Uterus (tissue), 4 donors: ENCODE results near the gene CDKL5. TPM values are rescaled to one million over a fixed set of nuclear protein-coding genes. Genes with fewer than 3 reads are reported as not detected.
A peak's percentile ranks its signal among the peaks of the same experiment; 100 is the strongest.

Experiments
- DNase-seq, 2 donors: peaks; one replicate each; pipeline ENCODE4 v3.0.0-alpha.2; 2019 to 2020
- H3K27ac ChIP-seq, 2 donors: fragments of 200-600 bp; sonication (generic); 1 replicate in 1 of 2; 2 replicates in 1 of 2; pipeline ENCODE4 v1.5.1; 2016 to 2018
- H3K27me3 ChIP-seq, 2 donors: fragments of 200-600 bp; sonication (generic); one replicate each; pipeline ENCODE4 v1.5.1; 2018 to 2019; ENCODE audit warnings: control low read depth in 1 of 2
- H3K36me3 ChIP-seq, 2 donors: fragments of 200-600 bp; sonication (generic); one replicate each; pipeline ENCODE4 v1.5.1; 2019; ENCODE audit warnings: control low read depth in 1 of 2
- H3K4me1 ChIP-seq, 2 donors: fragments of 200-600 bp; sonication (generic); one replicate each; pipeline ENCODE4 v1.5.1; 2018 to 2019; ENCODE audit warnings: control low read depth in 1 of 2
- H3K4me3 ChIP-seq, 2 donors: fragments of 200-600 bp; sonication (generic); 1 replicate in 1 of 2; 2 replicates in 1 of 2; pipeline ENCODE4 v1.5.1; 2018 to 2019; ENCODE audit warnings: mild to moderate bottlenecking in 1 of 2
- H3K9me3 ChIP-seq, 2 donors: fragments of 200-600 bp; sonication (generic); one replicate each; pipeline ENCODE4 v1.5.1; 2019; ENCODE audit warnings: control low read depth in 1 of 2
- POLR2A ChIP-seq, 2 donors: fragments of 450-650 bp; IDR thresholded peaks; one replicate each; pipeline ENCODE4 v1.6.1; 2016; ENCODE audit warnings: antibody characterized with exemption in 2 of 2, mild to moderate bottlenecking in 1 of 2, moderate library complexity in 1 of 2
- intact Hi-C: fragments of 100-400 bp; cut with DNase I; formaldehyde crosslinking; loops from one replicate; pipeline ENCODE4 v1.15.1; 2023; ENCODE audit warnings: low total_unique reads
- total RNA-seq, 4 donors: library from RNA; depleted of rRNA in 3 of 4; stranded (reverse); fragments of >200 nt in 3 of 4; gene quantifications; one replicate each; pipeline versions ENCODE4 v1.1.0 to v1.2.4, GENCODE V29; 2014 to 2023
- TF ChIP-seq, protein P1 (sequence below), 4 experiments: fragments of 200-600 bp in 2 of 4; fragments of 450-650 bp in 2 of 4; sonication (generic) in 2 of 4; IDR thresholded peaks; one replicate each; pipeline ENCODE4 v1.5.1; 2016 to 2019; ENCODE audit warnings: antibody characterized with exemption in 4 of 4, mild to moderate bottlenecking in 2 of 4, moderate library complexity in 1 of 4
- donor health status: DM: yes; HTN: yes; CAD: no.

The CDKL5 gene
- total RNA-seq, 4 donors from 2014 or later = 9.7 to 14.5 (median 13.2) TPM

DNA sequence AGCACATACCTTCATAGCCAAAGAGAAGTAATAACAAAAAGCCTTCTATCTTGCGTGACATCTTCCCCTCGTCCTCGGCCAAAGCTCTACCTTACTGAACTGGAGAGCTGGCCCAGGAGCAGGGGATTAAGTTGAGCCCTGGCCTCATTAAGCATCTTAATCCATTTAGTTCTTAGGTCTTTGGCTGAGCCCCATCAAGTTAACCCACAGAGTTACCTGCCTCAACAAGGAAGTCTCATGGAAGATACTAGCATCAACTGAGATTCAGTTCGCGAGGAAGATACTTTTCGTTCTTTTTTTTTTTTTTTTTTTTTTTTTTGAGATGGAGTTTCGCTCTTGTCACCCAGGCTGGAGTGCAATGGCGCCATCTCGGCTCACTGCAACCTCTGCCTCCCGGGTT is 246.6 kb downstream of the CDKL5 start, which contains the start of gene RS1:
TSS of gene RS1 (minus strand) at position 101 of the 400 bp plus-strand sequence. CDS start at position 61, 40 bp downstream.
- Histone ChIP-seq H3K27ac (no peak within 1 kb of the TSS), H3K27me3 (no peaks in the 10 kb centered on the region), H3K4me1 (no peaks in the 10 kb centered on the region), H3K9me3 (no peaks in the 10 kb centered on the region), H3K4me3 (no peak within 1 kb of the TSS), H3K36me3 (no peaks in the 10 kb centered on the region)
- TF ChIP-seq POLR2A (IDR thresholded peaks at IDR 0.05) = no peak
- TF ChIP-seq, protein P1, sequence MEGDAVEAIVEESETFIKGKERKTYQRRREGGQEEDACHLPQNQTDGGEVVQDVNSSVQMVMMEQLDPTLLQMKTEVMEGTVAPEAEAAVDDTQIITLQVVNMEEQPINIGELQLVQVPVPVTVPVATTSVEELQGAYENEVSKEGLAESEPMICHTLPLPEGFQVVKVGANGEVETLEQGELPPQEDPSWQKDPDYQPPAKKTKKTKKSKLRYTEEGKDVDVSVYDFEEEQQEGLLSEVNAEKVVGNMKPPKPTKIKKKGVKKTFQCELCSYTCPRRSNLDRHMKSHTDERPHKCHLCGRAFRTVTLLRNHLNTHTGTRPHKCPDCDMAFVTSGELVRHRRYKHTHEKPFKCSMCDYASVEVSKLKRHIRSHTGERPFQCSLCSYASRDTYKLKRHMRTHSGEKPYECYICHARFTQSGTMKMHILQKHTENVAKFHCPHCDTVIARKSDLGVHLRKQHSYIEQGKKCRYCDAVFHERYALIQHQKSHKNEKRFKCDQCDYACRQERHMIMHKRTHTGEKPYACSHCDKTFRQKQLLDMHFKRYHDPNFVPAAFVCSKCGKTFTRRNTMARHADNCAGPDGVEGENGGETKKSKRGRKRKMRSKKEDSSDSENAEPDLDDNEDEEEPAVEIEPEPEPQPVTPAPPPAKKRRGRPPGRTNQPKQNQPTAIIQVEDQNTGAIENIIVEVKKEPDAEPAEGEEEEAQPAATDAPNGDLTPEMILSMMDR (IDR thresholded peaks at IDR 0.05) = no peak
- no peak for DNase-seq
- intact Hi-C loops = no loop called here

DNA sequence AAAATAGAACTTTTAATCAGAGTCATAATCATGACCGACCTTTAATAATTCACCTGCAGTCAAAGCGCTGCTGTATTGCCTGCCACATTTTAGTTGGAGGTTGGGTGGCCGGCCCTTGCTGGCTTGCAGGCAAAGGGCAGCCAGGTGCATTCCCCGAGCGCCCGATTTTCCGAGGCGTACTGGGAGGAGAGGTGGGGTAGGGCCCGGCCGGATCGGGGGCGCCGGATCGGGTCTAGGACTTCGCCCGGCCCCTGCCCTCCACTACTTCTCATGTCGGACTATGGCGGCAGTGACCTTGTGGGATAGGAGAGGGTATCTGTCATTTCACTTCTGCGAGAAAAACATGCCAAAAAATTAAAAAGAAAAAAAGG is 249.0 kb downstream of the CDKL5 start:
- H3K27me3 ChIP-seq = no peaks in the 10 kb centered on the region
- H3K9me3 ChIP-seq = no peaks in the 10 kb centered on the region
- no peaks in the 10 kb centered on the region for H3K4me1 ChIP-seq
- no peak for TF ChIP-seq POLR2A (IDR thresholded peaks at IDR 0.05)
- TF ChIP-seq, protein P1 (IDR thresholded peaks at IDR 0.05) = no peak
- H3K27ac ChIP-seq = peak overlapping the region; percentile 62 to 90
- H3K4me3 ChIP-seq = peak overlapping the region; percentile 54 to 59
- DNase-seq = peak in 1 of 2 donors; percentile 28
- intact Hi-C loops = no loop called here
- no peaks in the 10 kb centered on the region for H3K36me3 ChIP-seq

DNA sequence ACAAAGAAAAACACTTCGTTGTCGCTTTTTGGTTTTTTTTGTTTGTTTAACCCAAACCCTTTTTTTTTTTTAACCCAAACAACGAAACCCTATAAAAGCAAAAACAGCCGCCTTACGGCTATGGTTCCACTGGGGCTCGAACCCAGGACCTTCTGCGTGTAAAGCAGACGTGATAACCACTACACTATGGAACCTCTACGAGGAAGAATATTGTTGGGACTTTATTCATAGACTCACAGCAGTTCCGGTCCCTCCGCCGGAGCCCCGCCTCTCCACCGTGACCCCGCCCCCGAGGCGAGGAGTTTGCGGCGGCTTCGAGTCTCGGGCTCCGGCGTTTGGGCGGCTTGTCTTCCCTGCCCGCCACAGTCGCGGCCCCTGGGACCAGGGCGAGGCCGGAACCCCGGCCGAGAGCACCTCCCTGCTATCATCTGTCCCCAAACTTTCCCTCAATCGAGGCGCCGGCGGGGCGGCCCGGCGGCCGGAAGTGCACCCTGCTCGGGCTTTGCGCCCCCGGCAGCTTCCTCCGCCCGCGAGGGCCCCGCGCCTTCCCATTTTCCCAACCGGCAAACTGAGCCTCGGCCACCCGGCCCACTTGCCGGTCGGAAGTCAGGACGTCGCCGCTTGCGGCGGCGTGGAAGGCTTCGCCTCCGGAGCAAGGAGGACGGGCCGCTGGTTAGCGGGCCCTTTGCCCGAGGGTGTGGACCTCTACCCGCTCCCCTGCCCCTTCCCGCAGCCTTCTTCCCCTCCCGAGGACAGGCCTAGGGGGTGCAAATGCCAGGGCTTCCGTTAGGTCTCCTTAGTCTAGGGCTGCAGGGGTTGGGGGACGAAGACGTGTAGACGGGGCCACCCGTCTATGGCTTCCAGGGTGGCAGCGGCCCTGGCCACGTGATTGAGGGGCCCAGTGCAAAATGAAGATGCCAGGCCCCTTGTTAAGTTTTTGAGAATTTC is 249.7 kb downstream of the CDKL5 start:
- Histone ChIP-seq H3K4me3 (peak overlapping the region; percentile 54 to 59), H3K9me3 (no peaks in the 10 kb centered on the region), H3K36me3 (no peaks in the 10 kb centered on the region), H3K27me3 (no peaks in the 10 kb centered on the region), H3K4me1 (no peaks in the 10 kb centered on the region), H3K27ac (peak overlapping the region; percentile 83 to 90)
- peak; percentile 73 to 79 for DNase-seq
- intact Hi-C loops = no loop called here
- TF ChIP-seq, protein P1 (IDR thresholded peaks at IDR 0.05) = no peak
- TF ChIP-seq POLR2A (IDR thresholded peaks at IDR 0.05) = peak in 1 of 2 donors; percentile 48

DNA sequence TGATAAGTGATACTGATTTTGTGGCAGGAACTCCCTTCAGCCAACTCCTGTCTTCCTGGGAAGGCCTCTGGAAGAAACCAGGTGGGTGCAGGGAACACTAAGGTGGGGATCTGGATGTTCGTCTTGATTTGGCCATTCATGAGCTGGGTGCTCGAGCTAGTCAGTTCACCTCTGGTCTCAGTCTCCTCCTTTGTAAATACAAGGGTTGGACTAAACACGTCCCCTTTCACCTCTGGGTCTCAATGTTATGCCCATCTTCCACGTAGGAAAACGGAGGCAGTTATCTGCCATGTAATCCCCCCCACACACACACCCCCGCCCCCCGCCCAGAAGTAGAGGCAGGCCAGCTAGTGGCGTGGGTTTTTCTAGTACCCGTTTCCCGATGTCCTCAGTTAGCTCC is 250.6 kb downstream of the CDKL5 start:
- H3K4me3 ChIP-seq = no peak overlapping the region
- TF ChIP-seq, protein P1 (IDR thresholded peaks at IDR 0.05) = no peak
- TF ChIP-seq POLR2A (IDR thresholded peaks at IDR 0.05) = no peak
- DNase-seq = no peak
- H3K27me3 ChIP-seq = no peaks in the 10 kb centered on the region
- H3K27ac ChIP-seq = no peak overlapping the region
- intact Hi-C loops = no loop called here
- H3K4me1 ChIP-seq = no peaks in the 10 kb centered on the region
- H3K9me3 ChIP-seq = no peaks in the 10 kb centered on the region
- no peaks in the 10 kb centered on the region for H3K36me3 ChIP-seq

DNA sequence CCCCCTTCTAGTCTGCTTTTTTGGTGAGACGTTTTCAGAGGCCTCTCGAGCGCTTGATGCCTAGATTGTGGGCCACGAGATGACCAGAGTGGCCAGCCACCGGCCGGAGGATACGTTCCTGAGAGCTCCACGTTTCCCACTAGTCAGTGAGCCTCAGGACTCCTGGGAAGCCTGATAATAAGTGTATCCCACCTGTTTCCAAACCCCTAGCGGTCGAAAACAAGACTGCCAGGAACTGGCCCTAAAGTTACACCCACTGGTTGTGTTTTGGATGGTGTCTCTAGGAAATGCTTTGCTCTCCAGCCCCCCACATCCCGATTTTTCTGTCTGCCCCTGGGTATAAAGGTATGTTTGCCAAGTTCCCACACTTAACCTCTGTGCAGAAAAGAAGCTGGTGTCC is 251.1 kb downstream of the CDKL5 start:
- no peaks in the 10 kb centered on the region for H3K36me3 ChIP-seq
- no peaks in the 10 kb centered on the region for H3K4me1 ChIP-seq
- peak in 1 of 2 donors; percentile 21 for DNase-seq
- no peak overlapping the region for H3K4me3 ChIP-seq
- no peak overlapping the region for H3K27ac ChIP-seq
- no peaks in the 10 kb centered on the region for H3K27me3 ChIP-seq
- H3K9me3 ChIP-seq = no peaks in the 10 kb centered on the region
- no peak for TF ChIP-seq POLR2A (IDR thresholded peaks at IDR 0.05)
- TF ChIP-seq, protein P1 (IDR thresholded peaks at IDR 0.05) = no peak
- intact Hi-C loops = no loop called here
